Ishikawa (cell line): ENCODE data around the gene RNF212B.

ENCODE experiments used
- CEBPB ChIP-seq: IDR thresholded peaks from 2 replicates; pipeline ENCODE4 v1.6.1; 2012
- FOXM1 ChIP-seq: IDR thresholded peaks from 2 replicates; pipeline ENCODE4 v1.6.1; 2012; ENCODE audit warnings: low read depth, borderline replicate concordance
- RAD21 ChIP-seq: IDR thresholded peaks from 2 replicates; pipeline ENCODE4 v1.6.1; 2012; ENCODE audit warnings: low read depth
- TAF1 ChIP-seq: IDR thresholded peaks from 2 replicates; pipeline ENCODE4 v1.6.1; 2012; ENCODE audit warnings: low read depth, mild to moderate bottlenecking
- TCF12 ChIP-seq: IDR thresholded peaks from 2 replicates; pipeline ENCODE4 v1.6.1; 2012; ENCODE audit warnings: low read depth
- TEAD4 ChIP-seq: IDR thresholded peaks from 2 replicates; pipeline ENCODE4 v1.6.1; 2012
- YY1 ChIP-seq: IDR thresholded peaks from 2 replicates; pipeline ENCODE4 v1.6.1; 2012; ENCODE audit warnings: low read depth

DNA sequence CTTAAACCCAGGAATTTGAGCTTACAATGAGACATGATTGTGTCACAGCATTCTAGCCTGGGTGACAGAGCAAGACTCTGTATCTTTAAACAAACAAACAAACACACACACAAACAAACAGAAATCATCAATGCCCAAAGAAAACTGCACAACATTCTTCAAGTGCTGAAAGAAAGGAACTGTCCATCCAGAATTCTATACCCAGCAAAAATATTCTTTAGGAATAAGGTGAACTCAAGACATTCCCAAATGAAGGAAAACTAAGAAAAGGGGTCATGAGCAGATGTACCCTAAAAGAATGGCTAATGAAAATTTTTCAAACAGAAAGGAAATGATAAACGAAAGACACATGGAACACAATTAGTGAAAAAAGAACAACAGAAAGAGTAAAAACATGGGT, 22.3 kb upstream of the RNF212B start:
- TF ChIP-seq RAD21 (no peak), TAF1 (no peak), TEAD4 (no peak), CEBPB (no peak), FOXM1 (no peak), YY1 (no peak), TCF12 (no peak)
